ENCODE measurements around the gene RALGPS1. TPM values are rescaled to one million over a fixed set of nuclear protein-coding genes. Genes with fewer than 3 reads are reported as not detected.

Gene RALGPS1
- total RNA-seq, 2 donors from 2014 or later = 9.7 to 17.7 TPM

DNA sequence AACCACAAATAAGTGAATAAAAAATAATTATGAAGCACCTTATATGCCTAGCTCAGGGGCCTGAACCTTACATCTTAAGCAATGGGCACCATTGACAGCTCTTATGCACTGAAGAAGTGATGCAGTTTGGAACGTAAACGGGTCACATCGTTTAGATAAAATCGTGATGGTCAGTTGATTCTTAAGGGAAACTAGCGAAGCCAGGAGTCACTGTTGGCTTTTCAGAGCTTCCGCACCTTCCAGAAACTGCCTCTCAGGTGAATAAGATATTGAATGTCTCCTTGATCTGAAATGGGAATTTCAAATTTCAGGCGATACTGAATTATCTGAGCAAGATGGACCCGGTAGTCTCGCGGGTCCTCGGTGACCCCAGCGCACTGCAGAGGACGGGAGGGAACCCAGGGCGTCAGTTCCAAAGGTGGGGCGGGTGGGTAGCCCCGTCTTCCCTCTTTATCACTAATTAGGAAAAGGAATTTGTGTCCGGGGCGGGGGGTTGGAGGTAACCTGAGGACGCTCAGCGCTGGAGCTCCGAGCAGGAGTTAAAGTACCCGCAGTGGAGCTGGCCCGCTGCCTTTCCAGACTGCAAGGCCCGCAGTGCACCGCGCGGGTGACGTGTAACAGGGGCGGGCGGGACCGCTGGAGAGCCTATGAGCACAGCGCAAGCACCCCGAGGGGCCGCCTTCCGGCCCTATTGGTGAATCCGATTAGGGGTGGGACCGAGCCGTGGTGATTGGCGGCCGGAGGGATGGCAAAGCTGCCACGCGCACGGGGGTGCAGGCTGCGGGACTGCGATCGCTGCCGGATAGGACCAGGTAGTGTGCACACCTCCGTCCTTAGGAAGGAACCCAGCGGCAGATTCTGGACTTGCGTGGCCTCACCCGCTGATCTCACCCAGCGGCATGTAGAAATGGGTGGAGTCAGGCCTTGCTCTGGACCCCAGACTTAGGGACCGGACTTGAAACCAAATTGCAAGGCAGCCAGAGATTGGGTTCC lies 330.3 kb downstream of the RALGPS1 start:
- DNase-seq (ENCODE audit: low spot score) = peak; percentile 98
- TF ChIP-seq, protein P1, sequence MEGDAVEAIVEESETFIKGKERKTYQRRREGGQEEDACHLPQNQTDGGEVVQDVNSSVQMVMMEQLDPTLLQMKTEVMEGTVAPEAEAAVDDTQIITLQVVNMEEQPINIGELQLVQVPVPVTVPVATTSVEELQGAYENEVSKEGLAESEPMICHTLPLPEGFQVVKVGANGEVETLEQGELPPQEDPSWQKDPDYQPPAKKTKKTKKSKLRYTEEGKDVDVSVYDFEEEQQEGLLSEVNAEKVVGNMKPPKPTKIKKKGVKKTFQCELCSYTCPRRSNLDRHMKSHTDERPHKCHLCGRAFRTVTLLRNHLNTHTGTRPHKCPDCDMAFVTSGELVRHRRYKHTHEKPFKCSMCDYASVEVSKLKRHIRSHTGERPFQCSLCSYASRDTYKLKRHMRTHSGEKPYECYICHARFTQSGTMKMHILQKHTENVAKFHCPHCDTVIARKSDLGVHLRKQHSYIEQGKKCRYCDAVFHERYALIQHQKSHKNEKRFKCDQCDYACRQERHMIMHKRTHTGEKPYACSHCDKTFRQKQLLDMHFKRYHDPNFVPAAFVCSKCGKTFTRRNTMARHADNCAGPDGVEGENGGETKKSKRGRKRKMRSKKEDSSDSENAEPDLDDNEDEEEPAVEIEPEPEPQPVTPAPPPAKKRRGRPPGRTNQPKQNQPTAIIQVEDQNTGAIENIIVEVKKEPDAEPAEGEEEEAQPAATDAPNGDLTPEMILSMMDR (IDR thresholded peaks at IDR 0.05) = peak in 1 of 2 donors; percentile 31

DNA sequence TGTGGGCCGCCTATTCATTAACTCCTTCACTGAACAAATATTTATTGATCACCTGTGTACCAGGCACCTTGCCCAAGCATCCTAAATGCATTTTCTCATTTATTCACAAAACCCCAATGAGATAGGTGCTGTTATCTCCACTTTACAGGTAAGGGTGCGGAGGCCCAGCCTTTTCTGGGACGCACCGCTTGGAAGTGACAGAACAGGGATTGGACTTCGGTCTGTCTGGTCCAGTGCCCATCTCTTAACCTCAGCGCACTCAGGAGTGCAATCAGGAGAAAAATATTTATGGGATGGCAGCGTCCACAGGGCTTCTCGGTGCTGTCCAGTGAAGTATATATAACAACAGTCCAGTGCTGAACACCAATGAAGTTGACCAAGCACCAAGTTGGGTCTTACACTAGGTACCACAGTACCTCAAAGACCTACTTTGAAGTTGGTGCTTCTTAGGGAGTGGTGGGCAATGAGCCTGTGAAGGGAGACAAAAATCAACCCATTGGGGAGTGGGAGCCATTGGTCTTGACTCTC lies 331.1 kb downstream of the RALGPS1 start:
- Histone ChIP-seq H3K4me3 (peak overlapping the region; percentile 50 to 63), H3K4me1 (peaks cover 0 to 21% of the 10 kb centered on the region in 2 donors), H3K27me3 (no peaks in the 10 kb centered on the region), H3K36me3 (no peaks in the 10 kb centered on the region), H3K9me3 (no peaks in the 10 kb centered on the region), H3K27ac (peak overlapping the region; percentile 80 to 88)
- TF ChIP-seq, protein P1 (IDR thresholded peaks at IDR 0.05) = no peak
- DNase-seq (ENCODE audit: low spot score) = no peak

More for the DNA sequence above, 330.3 kb downstream of the RALGPS1 start:
- peak overlapping the region; percentile 80 to 88 for H3K27ac ChIP-seq
- H3K9me3 ChIP-seq = no peaks in the 10 kb centered on the region
- H3K4me1 ChIP-seq = peaks cover 0 to 13% of the 10 kb centered on the region in 2 donors
- H3K27me3 ChIP-seq = no peaks in the 10 kb centered on the region
- no peaks in the 10 kb centered on the region for H3K36me3 ChIP-seq
- peak overlapping the region; percentile 50 to 63 for H3K4me3 ChIP-seq

DNA sequence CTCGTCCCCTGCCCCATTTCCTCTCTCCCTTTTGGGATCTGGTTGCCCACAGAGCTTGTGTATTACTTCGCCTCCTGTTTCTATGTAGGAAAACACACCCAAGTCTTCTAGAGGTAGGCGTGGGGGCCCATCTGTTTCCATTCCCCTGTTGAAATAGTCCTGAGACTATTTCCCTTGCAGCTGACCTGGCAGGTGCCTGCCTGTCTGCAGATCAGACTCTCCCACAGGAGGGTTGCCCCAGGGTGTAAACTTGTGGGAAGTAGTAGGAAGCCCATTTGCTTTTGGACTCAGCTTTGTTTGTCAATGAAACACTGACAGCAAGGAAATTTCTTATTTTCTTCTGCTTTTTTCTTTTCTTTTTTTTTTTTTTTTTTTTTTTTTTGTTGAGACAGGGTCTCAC lies 333.7 kb downstream of the RALGPS1 start:
- H3K4me3 ChIP-seq = no peak overlapping the region
- no peaks in the 10 kb centered on the region for H3K36me3 ChIP-seq
- H3K4me1 ChIP-seq = peaks cover 0 to 22% of the 10 kb centered on the region in 2 donors
- TF ChIP-seq, protein P1 (IDR thresholded peaks at IDR 0.05) = no peak
- no peaks in the 10 kb centered on the region for H3K9me3 ChIP-seq
- no peak for DNase-seq (ENCODE audit: low spot score)
- H3K27me3 ChIP-seq = no peaks in the 10 kb centered on the region
- H3K27ac ChIP-seq = no peak overlapping the region

DNA sequence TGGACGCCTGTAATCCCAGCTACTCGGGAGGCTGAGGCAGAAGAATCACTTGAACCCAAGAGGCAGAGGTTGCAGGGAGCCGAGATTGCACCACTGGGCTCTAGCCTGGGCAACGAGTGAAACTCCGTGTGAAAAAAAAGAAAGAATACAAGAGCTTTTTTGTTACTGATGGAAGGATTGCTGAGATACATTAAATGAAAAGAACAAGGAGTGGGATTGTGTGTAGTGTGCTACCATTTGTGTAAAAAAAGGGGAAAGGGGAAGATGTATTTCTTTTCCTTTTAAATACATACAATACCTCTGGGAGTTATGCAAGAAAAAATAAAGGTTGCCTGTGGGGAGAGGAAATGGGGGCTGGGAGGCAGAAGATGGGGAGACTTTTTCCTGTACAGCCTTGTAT lies 335.3 kb downstream of the RALGPS1 start:
- TF ChIP-seq, protein P1 (IDR thresholded peaks at IDR 0.05) = no peak
- Histone ChIP-seq H3K4me3 (no peak overlapping the region), H3K27ac (peak overlapping the region; percentile 38 to 78), H3K4me1 (peaks cover 0 to 16% of the 10 kb centered on the region in 2 donors), H3K9me3 (no peaks in the 10 kb centered on the region), H3K36me3 (no peaks in the 10 kb centered on the region), H3K27me3 (no peaks in the 10 kb centered on the region)
- no peak for DNase-seq (ENCODE audit: low spot score)

DNA sequence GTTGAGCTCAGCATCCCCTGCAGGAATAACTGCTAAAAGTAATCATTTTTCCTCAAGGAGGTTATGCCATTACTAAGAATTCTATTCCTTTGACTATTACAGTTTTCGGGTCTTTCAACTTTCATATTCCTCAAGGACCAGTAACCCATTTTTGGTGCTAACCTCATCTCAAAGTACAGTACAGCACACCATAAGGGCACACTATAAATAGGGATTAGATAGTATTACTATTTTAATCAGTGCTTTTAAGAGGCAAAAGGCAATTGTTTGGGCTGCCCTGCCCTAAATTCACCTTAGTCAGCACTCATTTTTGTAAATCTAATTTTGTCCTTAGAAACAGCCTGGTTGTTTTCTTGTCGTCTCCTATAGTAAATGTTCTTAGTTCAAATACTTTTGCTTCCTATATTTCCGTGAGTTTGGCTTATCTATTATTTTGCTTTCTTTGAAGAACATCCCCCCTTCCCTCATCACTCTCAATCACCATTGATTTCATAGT lies 336.4 kb downstream of the RALGPS1 start:
- TF ChIP-seq, protein P1 (IDR thresholded peaks at IDR 0.05) = no peak
- Histone ChIP-seq H3K27ac (peak overlapping the region; percentile 38 to 78), H3K4me1 (peaks cover 0 to 9% of the 10 kb centered on the region in 2 donors), H3K27me3 (no peaks in the 10 kb centered on the region), H3K4me3 (no peak overlapping the region), H3K36me3 (no peaks in the 10 kb centered on the region), H3K9me3 (no peaks in the 10 kb centered on the region)
- no peak for DNase-seq (ENCODE audit: low spot score)

Data from right atrium auricular region (tissue), 2 donors.